ENCODE results near the gene XYLT2.

DNA sequence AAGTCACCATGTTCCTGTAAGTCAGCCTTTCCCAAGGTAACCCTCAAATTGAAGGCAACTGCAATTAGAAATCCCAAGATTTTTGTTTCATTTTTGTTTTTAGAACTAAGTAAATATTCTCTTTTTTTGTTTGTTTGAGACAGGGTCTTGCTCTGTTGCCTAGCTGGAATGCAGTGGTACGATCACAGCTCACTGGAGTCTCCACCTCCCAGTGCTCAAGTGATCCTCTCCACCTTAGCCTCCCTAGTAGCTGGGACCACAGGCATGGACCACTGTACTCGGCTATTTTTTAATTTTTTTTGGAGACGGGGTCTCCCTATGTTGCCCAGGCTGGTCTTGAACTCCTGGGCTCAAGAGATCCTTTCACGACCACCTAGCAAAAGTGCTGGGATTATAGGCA is 62.0 kb downstream of the XYLT2 start:
- TF ChIP-seq, protein P1, sequence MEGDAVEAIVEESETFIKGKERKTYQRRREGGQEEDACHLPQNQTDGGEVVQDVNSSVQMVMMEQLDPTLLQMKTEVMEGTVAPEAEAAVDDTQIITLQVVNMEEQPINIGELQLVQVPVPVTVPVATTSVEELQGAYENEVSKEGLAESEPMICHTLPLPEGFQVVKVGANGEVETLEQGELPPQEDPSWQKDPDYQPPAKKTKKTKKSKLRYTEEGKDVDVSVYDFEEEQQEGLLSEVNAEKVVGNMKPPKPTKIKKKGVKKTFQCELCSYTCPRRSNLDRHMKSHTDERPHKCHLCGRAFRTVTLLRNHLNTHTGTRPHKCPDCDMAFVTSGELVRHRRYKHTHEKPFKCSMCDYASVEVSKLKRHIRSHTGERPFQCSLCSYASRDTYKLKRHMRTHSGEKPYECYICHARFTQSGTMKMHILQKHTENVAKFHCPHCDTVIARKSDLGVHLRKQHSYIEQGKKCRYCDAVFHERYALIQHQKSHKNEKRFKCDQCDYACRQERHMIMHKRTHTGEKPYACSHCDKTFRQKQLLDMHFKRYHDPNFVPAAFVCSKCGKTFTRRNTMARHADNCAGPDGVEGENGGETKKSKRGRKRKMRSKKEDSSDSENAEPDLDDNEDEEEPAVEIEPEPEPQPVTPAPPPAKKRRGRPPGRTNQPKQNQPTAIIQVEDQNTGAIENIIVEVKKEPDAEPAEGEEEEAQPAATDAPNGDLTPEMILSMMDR (conservative IDR thresholded peaks at IDR 0.05; ENCODE audit: low read length): no peak
- no peak for TF ChIP-seq EZH2phosphoT487 (IDR thresholded peaks at IDR 0.05; ENCODE audit: borderline replicate concordance)

Measured in Loucy (cell line).